Peyer's patch (tissue), 4 donors: ENCODE data around the gene SPAG6.

ENCODE experiments used
- POLR2A ChIP-seq, 2 donors: fragments of 450-650 bp; IDR thresholded peaks; one replicate each; pipeline ENCODE4 v1.5.1; 2017; ENCODE audit warnings: antibody characterized with exemption in 2 of 2, mild to moderate bottlenecking in 2 of 2, moderate library complexity in 2 of 2
- TF ChIP-seq, protein P1 (sequence below), 6 experiments: fragments of 450-650 bp in 4 of 6; fragments of 200-600 bp in 2 of 6; sonication (generic) in 1 of 6; IDR thresholded peaks; one replicate each; pipeline ENCODE4 v1.5.1; 2017 to 2019; ENCODE audit warnings: antibody characterized with exemption in 6 of 6, mild to moderate bottlenecking in 3 of 6, moderate library complexity in 1 of 6

DNA sequence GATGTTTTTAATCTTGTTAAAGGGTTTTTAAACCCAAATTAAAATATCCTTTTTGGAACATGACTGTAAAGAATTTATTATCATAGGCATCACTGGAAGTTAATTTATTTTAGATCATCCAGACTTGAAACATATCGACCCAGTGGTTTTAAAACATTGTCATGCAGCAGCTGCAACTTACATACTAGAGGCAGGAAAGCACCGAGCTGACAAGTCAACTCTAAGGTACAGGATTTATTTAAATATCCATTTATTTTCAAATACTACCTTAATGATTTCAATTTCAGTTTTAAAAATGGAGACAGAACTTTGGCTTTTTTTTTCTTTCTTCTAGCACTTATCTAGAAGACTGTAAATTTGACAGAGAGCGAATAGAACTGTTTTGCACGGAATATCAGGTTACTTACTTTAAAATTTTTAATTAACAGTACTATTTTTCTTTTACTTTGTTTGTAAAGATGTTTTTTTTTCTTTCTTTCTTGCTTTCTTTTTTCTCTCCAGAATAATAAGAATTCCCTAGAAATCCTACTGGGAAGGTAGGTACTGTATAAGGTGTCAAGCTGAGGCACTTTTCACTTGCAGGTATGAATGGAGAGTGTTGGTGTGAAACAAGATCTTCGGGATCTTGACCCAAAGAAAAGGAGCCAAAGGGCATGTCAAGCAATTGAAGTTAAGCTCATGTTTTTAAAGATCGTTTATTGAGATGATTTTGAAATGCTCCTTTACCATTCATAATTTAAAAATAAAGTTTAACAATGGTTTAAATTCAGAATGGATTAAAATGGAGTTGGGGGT, 27.3 kb upstream of the SPAG6 start:
- TF ChIP-seq, protein P1, sequence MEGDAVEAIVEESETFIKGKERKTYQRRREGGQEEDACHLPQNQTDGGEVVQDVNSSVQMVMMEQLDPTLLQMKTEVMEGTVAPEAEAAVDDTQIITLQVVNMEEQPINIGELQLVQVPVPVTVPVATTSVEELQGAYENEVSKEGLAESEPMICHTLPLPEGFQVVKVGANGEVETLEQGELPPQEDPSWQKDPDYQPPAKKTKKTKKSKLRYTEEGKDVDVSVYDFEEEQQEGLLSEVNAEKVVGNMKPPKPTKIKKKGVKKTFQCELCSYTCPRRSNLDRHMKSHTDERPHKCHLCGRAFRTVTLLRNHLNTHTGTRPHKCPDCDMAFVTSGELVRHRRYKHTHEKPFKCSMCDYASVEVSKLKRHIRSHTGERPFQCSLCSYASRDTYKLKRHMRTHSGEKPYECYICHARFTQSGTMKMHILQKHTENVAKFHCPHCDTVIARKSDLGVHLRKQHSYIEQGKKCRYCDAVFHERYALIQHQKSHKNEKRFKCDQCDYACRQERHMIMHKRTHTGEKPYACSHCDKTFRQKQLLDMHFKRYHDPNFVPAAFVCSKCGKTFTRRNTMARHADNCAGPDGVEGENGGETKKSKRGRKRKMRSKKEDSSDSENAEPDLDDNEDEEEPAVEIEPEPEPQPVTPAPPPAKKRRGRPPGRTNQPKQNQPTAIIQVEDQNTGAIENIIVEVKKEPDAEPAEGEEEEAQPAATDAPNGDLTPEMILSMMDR (IDR thresholded peaks at IDR 0.05) = no peak
- TF ChIP-seq POLR2A (IDR thresholded peaks at IDR 0.05) = no peak
